HEK293 (cell line): ENCODE results near the gene KCNK6.

Source experiments
- CTCF ChIA-PET: fragments of 350-600 bp; formaldehyde crosslinking; extraction: SDS; loops from one replicate; lab custom pipeline; 2021; ENCODE audit warnings: antibody characterized with exemption; lab: Yijun Ruan, JAX
- POLR2A ChIA-PET: fragments of 300-600 bp; formaldehyde crosslinking; extraction: SDS; loops from one replicate; lab custom pipeline; 2020; ENCODE audit warnings: antibody characterized with exemption, inconsistent platforms; lab: Yijun Ruan, JAX
- H3K27ac ChIP-seq: fragments of 200-500 bp; sonication (Bioruptor generic); 2 replicates; pipeline ENCODE4 v1.5.1; 2014; ENCODE audit warnings: low read depth, low read length, control low read depth, inconsistent platforms; ENCODE audit errors: extremely low read depth
- H3K36me3 ChIP-seq, 2 experiments: fragments of 200-500 bp in 1 of 2; sonication (Bioruptor generic) in 1 of 2; 1 replicate in 1 of 2; 2 replicates in 1 of 2; pipeline ENCODE4 v1.5.1; 2014 to 2017; ENCODE audit warnings: inconsistent platforms in 2 of 2, low read length in 2 of 2; ENCODE audit not compliant: control insufficient read depth in 2 of 2, insufficient read depth in 1 of 2
- H3K4me1 ChIP-seq: fragments of 200-500 bp; sonication (Bioruptor generic); 2 replicates; pipeline ENCODE4 v1.5.1; 2014; ENCODE audit warnings: mild to moderate bottlenecking, low read length, inconsistent platforms; ENCODE audit not compliant: control insufficient read depth, insufficient read depth
- H3K4me3 ChIP-seq: 2 replicates; pipeline ENCODE4 v1.5.1; 2011; ENCODE audit warnings: low read depth, mild to moderate bottlenecking, control low read depth, low read length, moderate library complexity
- H3K9me3 ChIP-seq: fragments of 200-500 bp; sonication (Bioruptor generic); 2 replicates; pipeline ENCODE4 v1.5.1; 2014; ENCODE audit warnings: low read depth, low read length, inconsistent platforms; ENCODE audit not compliant: control insufficient read depth, insufficient read depth
- EGR2 ChIP-seq: fragments of 450-650 bp; formaldehyde crosslinking; IDR thresholded peaks from 2 replicates; pipeline ENCODE4 v1.5.1; 2016; ENCODE audit warnings: low read depth, missing biosample characterization, missing genetic modification characterization
- FEZF1 ChIP-seq: fragments of 450-650 bp; formaldehyde crosslinking; IDR thresholded peaks from 2 replicates; pipeline ENCODE4 v1.5.1; 2016; ENCODE audit warnings: missing biosample characterization, missing genetic modification characterization
- GLI2 ChIP-seq: fragments of 450-650 bp; formaldehyde crosslinking; IDR thresholded peaks from 2 replicates; pipeline ENCODE4; 2017; ENCODE audit warnings: missing biosample characterization, missing genetic modification characterization, low read depth, borderline replicate concordance
- SETDB1 ChIP-seq: IDR thresholded peaks from one replicate; pipeline ENCODE4 v1.6.1; 2017; ENCODE audit warnings: mild to moderate bottlenecking, low read length, moderate library complexity, mixed read lengths; ENCODE audit not compliant: insufficient read length
- ZBTB20 ChIP-seq: fragments of 450-650 bp; formaldehyde crosslinking; IDR thresholded peaks from 2 replicates; pipeline ENCODE4 v1.5.1; 2016; ENCODE audit warnings: missing biosample characterization, missing genetic modification characterization
- ZBTB21 ChIP-seq: fragments of 450-650 bp; formaldehyde crosslinking; IDR thresholded peaks from 2 replicates; pipeline ENCODE4 v1.5.1; 2017; ENCODE audit warnings: missing biosample characterization, missing genetic modification characterization
- ZBTB8A ChIP-seq: fragments of 450-650 bp; formaldehyde crosslinking; IDR thresholded peaks from 2 replicates; pipeline ENCODE4 v1.5.1; 2016; ENCODE audit warnings: missing biosample characterization, missing genetic modification characterization
- ZFHX2 ChIP-seq: fragments of 450-650 bp; formaldehyde crosslinking; conservative IDR thresholded peaks from 2 replicates; pipeline ENCODE4 v1.5.1; 2016; ENCODE audit warnings: missing biosample characterization, missing genetic modification characterization
- ZFP69B ChIP-seq: fragments of 450-650 bp; formaldehyde crosslinking; IDR thresholded peaks from 2 replicates; pipeline ENCODE4 v1.5.1; 2016; ENCODE audit warnings: missing biosample characterization, missing genetic modification characterization
- ZNF133 ChIP-seq: fragments of 450-650 bp; formaldehyde crosslinking; IDR thresholded peaks from 2 replicates; pipeline ENCODE4 v1.5.1; 2016; ENCODE audit warnings: missing biosample characterization, missing genetic modification characterization
- ZNF354C ChIP-seq: fragments of 450-650 bp; formaldehyde crosslinking; IDR thresholded peaks from 2 replicates; pipeline ENCODE4 v1.5.1; 2016; ENCODE audit warnings: missing biosample characterization, missing genetic modification characterization, low read depth, borderline replicate concordance
- ZNF561 ChIP-seq: fragments of 450-650 bp; IDR thresholded peaks from 2 replicates; pipeline ENCODE4 v1.5.1; 2018; ENCODE audit warnings: missing biosample characterization, missing genetic modification characterization, borderline replicate concordance
- ZNF660 ChIP-seq: fragments of 450-650 bp; IDR thresholded peaks from 2 replicates; pipeline ENCODE4 v1.5.1; 2018; ENCODE audit warnings: missing biosample characterization, mild to moderate bottlenecking, missing genetic modification characterization
- ZNF677 ChIP-seq: fragments of 450-650 bp; IDR thresholded peaks from 2 replicates; pipeline ENCODE4 v1.5.0; 2018; ENCODE audit warnings: missing biosample characterization, mild to moderate bottlenecking, missing genetic modification characterization, moderate library complexity
- ZNF76 ChIP-seq: fragments of 450-650 bp; formaldehyde crosslinking; IDR thresholded peaks from 2 replicates; pipeline ENCODE4; 2016; ENCODE audit warnings: low read depth, missing biosample characterization, missing genetic modification characterization, borderline replicate concordance
- TF ChIP-seq, protein P1 (sequence below): fragments of 450-650 bp; formaldehyde crosslinking; IDR thresholded peaks from 2 replicates; pipeline ENCODE4 v1.5.1; 2016; ENCODE audit warnings: missing biosample characterization, missing genetic modification characterization
- TF ChIP-seq, protein P2 (sequence below): fragments of 450-650 bp; IDR thresholded peaks from 2 replicates; pipeline ENCODE4 v1.5.1; 2018; ENCODE audit warnings: missing biosample characterization, mild to moderate bottlenecking, missing genetic modification characterization
- TF ChIP-seq, protein P3 (sequence below): fragments of 450-650 bp; formaldehyde crosslinking; IDR thresholded peaks from 2 replicates; pipeline ENCODE4 v1.5.1; 2016; ENCODE audit warnings: missing biosample characterization, missing genetic modification characterization
- TF ChIP-seq, protein P4 (sequence below): fragments of 450-650 bp; formaldehyde crosslinking; IDR thresholded peaks from 2 replicates; pipeline ENCODE4 v1.5.1; 2016; ENCODE audit warnings: missing biosample characterization, missing genetic modification characterization

The KCNK6 gene

GRCh38 chr19:38281811-38282566, 37.7 kb upstream of the KCNK6 start:
- H3K4me1 ChIP-seq, result peaks cover 10% of the 10 kb centered on the region
- peaks cover 32 to 33% of the 10 kb centered on the region in 2 experiments for H3K36me3 ChIP-seq
- H3K27ac ChIP-seq, result no peak overlapping the region
- TF ChIP-seq ZNF660 (tag by site-specific recombination), result no peak
- no peak for TF ChIP-seq GLI2 (tag by site-specific recombination)
- TF ChIP-seq ZBTB20, result no peak
- no peak for TF ChIP-seq ZBTB8A (tag by site-specific recombination)
- peak; percentile 33; the same call in 1 of the 2 replicates for TF ChIP-seq ZFHX2 (tag by site-specific recombination)
- TF ChIP-seq ZNF561 (tag by site-specific recombination), result no peak
- TF ChIP-seq, protein P1, sequence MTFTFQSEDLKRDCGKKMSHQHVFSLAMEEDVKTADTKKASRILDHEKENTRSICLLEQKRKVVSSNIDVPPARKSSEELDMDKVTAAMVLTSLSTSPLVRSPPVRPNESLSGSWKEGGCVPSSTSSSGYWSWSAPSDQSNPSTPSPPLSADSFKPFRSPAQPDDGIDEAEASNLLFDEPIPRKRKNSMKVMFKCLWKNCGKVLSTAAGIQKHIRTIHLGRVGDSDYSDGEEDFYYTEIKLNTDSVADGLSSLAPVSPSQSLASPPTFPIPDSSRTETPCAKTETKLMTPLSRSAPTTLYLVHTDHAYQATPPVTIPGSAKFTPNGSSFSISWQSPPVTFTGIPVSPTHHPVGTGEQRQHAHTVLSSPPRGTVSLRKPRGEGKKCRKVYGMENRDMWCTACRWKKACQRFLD (tag by site-specific recombination), result no peak
- TF ChIP-seq ZFP69B (tag by site-specific recombination), result no peak
- TF ChIP-seq ZNF354C (tag by site-specific recombination), result no peak
- no peak for TF ChIP-seq ZNF133 (tag by site-specific recombination)
- TF ChIP-seq ZNF677, result no peak
- no peak for TF ChIP-seq ZNF76 (tag by site-specific recombination)
- no peak for TF ChIP-seq SETDB1
- TF ChIP-seq, protein P2, sequence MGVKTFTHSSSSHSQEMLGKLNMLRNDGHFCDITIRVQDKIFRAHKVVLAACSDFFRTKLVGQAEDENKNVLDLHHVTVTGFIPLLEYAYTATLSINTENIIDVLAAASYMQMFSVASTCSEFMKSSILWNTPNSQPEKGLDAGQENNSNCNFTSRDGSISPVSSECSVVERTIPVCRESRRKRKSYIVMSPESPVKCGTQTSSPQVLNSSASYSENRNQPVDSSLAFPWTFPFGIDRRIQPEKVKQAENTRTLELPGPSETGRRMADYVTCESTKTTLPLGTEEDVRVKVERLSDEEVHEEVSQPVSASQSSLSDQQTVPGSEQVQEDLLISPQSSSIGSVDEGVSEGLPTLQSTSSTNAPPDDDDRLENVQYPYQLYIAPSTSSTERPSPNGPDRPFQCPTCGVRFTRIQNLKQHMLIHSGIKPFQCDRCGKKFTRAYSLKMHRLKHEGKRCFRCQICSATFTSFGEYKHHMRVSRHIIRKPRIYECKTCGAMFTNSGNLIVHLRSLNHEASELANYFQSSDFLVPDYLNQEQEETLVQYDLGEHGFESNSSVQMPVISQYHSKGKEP (tag by site-specific recombination), result no peak
- TF ChIP-seq, protein P3, sequence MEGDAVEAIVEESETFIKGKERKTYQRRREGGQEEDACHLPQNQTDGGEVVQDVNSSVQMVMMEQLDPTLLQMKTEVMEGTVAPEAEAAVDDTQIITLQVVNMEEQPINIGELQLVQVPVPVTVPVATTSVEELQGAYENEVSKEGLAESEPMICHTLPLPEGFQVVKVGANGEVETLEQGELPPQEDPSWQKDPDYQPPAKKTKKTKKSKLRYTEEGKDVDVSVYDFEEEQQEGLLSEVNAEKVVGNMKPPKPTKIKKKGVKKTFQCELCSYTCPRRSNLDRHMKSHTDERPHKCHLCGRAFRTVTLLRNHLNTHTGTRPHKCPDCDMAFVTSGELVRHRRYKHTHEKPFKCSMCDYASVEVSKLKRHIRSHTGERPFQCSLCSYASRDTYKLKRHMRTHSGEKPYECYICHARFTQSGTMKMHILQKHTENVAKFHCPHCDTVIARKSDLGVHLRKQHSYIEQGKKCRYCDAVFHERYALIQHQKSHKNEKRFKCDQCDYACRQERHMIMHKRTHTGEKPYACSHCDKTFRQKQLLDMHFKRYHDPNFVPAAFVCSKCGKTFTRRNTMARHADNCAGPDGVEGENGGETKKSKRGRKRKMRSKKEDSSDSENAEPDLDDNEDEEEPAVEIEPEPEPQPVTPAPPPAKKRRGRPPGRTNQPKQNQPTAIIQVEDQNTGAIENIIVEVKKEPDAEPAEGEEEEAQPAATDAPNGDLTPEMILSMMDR (tag by site-specific recombination), result no peak
- TF ChIP-seq EGR2 (tag by site-specific recombination), result peak; percentile 32; the same call in 1 of the 2 replicates
- TF ChIP-seq, protein P4, sequence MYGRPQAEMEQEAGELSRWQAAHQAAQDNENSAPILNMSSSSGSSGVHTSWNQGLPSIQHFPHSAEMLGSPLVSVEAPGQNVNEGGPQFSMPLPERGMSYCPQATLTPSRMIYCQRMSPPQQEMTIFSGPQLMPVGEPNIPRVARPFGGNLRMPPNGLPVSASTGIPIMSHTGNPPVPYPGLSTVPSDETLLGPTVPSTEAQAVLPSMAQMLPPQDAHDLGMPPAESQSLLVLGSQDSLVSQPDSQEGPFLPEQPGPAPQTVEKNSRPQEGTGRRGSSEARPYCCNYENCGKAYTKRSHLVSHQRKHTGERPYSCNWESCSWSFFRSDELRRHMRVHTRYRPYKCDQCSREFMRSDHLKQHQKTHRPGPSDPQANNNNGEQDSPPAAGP (tag by site-specific recombination), result no peak
- TF ChIP-seq FEZF1 (tag by site-specific recombination), result peak; percentile 12; the same call in 1 of the 2 replicates
- TF ChIP-seq ZBTB21 (tag by site-specific recombination), result no peak
- H3K9me3 ChIP-seq, result no peaks in the 10 kb centered on the region; the same call in 1 of the 2 replicates
- CTCF ChIA-PET, result interaction anchor here (0.6 to 1.5 kb wide), 3 partner anchors 12 to 53 kb away, joined by 3 to 5 read pairs (median 3); no protein-coding TSS in a partner anchor
- POLR2A ChIA-PET, result interaction anchor here (0.6 kb wide), 2 partner anchors 33 to 193 kb away, joined by 3 to 5 read pairs; no protein-coding TSS in a partner anchor
- no peak overlapping the region for H3K4me3 ChIP-seq

- H3K4me3 ChIP-seq, result no peak overlapping the region
- H3K36me3 ChIP-seq, result peaks cover 41 to 44% of the 10 kb centered on the region in 2 experiments
- peaks cover 7% of the 10 kb centered on the region for H3K4me1 ChIP-seq
- TF ChIP-seq EGR2 (tag by site-specific recombination), result peak; percentile 56; the same call in 1 of the 2 replicates
- TF ChIP-seq, protein P1 (tag by site-specific recombination), result no peak
- ChIA-PET POLR2A (no interaction called here), CTCF (interaction anchor here (0.6 to 1.8 kb wide), 5 partner anchors 8 to 39 kb away, joined by 3 to 5 read pairs (median 4); partner anchors contain the start of gene C19orf33)
- no peak overlapping the region for H3K27ac ChIP-seq
- no peaks in the 10 kb centered on the region for H3K9me3 ChIP-seq
These were observed 36.4 kb upstream of the KCNK6 start for GRCh38 chr19:38283271-38283670.
